Renal pelvis (tissue), 4 donors: ENCODE results near the gene MOCS1. TPM values are rescaled to one million over a fixed set of nuclear protein-coding genes. Genes with fewer than 3 reads are reported as not detected.

Experiments used
- DNase-seq: peaks from one replicate; pipeline ENCODE4 v3.0.0-alpha.2; 2013
- polyA plus RNA-seq, 3 donors: library from polyadenylated mRNA; unstranded; fragments of 120-200 nt; gene quantifications; one replicate each; pipeline ENCODE4 v1.2.1, GENCODE V29; 2013; ENCODE audit not compliant: insufficient read length in 3 of 3

The MOCS1 gene
- polyA plus RNA-seq, 3 donors: 12.4 to 14.0 (median 13.7) TPM

DNA sequence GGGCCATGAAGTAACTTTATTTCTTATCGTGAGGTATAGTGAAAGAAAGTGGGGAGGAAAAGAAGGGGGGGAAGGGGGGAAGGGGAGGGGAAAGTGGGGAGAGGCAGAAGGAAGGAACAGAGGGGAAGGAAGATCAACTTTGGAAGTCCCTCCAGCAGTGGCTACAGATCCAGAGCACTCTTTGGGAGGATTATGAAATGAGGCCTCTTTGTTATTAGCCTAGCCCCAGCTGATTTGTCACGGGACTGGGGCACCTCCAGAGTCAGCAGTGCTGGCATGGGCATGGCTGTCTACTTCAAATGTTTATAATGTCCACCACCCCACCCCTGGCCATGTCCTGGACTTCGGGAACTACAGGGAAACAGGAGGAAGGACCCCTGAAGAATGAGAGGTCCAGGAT, 7.6 kb downstream of the MOCS1 start:
- DNase-seq: no peak

DNA sequence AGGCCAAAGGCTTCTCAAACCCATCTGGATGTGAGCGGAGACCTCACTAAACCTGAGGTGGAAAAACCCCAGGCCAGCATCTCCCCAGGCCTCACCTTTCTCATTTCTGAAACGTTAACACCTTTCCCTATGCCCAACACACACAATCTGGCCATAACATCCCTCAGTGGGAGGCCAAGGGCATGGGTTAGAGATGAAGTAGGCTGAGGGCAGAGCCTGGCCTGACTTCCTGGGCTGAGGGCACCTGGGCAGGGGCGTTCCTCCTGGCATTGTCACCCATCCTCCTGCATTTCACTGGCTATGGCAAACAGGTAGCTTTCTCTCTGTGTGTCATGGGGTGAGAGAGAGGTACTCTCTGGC, 8.4 kb downstream of the MOCS1 start:
- no peak for DNase-seq

DNA sequence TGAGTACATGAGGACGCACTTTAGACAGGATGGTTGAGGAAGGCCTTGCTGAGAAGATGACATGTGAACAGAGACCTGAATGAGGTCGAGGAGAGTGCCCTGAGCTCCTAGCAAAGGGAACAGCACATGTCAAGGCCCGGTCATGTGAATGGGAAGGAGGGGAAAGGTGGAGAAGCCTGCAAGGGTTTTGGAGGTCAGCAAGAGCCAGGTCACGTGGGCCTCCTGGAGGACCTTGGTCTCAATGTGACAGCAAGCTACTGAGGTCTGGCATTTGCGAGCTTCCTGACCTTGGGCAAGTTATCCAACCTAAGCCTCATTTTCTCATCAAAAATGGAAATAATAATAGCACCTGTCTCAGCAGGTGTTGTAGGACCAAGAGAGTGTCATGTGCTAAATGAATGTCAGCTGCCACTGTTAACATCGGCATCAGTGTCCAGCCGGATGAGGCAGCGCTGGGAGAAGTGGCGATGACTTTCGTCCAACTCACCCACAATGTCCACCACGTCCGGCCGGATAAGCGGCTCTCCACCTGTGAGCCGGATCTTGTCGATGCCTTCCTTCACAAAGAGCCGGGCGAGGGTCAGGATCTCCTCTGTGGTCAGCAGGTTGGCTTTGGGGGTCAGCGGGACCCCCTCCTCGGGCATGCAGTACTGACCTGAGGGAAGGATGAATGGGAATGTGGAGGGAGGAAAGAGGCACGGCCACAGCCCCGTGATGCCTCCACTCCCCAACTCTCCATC, 8.9 kb downstream of the MOCS1 start:
- no peak for DNase-seq

DNA sequence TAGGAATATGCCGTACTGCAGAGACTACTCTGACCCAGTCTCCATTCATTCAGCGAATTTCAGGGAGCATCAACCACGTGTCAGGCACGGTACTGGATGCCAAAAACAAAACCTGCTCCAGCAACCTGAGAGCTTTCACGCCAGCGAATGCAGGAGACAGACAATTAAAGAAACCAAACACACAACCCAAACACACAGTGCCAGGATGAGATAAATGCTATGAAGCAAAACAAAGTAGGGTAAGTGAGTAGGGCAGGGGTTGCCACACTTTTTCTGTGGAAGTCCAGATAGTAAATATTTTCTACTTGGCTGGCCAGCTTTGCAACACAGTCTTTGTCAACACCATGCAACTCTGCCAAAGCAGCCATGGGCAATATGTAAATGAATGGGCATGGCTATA, 10.0 kb downstream of the MOCS1 start:
- DNase-seq: no peak

DNA sequence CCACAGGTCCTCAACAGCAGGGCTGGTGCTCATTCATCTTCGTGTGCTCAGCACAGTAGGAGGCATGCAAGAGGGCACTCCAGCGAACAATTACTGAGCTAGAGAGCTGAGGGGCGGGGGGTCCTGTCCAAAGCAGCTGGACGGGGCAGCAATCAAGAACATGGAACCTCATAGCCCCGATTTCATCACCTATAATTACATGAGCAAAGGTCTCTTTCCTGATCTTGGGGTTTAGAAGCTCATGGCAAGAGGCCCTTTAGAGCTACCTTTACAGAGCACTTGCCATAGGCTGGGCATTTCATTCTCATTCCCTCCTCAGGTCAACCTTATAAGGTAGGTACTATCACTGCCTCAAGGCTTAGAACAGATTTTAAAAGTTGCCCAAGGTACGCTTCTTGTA, 10.4 kb downstream of the MOCS1 start:
- no peak for DNase-seq

DNA sequence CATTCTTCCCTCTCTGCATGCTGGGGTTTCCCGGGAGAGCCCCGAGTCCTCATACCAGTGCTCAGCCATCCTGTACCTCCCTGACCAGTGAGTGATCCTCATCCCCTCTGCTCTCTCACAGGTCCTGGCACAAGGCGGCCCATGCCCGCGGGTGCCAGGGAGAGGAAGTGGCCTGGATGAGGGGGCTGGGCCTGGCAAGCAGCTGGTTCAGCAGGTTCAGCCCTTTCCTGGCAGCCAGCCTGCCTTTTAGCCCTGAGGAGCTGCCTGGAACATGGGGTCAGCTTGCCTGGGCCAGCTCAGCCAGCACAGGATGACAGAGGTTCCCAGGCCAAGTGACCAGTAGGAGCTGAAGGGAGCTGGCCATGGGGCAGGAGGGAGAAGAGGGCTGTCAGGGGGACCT, 10.9 kb downstream of the MOCS1 start:
- DNase-seq: no peak

DNA sequence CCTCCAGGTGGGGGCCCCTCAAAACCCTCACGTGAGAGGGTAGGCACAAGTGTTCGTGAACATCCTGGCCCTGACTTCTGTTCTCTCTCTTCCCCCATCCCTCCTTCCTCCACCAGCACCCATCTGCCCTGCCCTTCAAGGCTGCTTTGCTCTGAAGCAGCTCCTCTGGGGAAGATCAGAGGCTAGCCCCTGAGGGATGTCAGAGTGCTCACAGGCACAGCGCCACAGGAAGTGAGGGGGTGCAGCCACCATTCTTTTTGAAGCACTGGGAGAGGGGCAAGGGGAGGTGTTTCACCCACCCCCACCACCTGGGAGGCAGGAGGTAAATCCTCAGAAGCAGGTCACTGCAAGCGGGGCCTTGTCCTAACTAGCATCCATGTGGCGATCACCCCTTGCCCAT, 11.4 kb downstream of the MOCS1 start:
- no peak for DNase-seq

DNA sequence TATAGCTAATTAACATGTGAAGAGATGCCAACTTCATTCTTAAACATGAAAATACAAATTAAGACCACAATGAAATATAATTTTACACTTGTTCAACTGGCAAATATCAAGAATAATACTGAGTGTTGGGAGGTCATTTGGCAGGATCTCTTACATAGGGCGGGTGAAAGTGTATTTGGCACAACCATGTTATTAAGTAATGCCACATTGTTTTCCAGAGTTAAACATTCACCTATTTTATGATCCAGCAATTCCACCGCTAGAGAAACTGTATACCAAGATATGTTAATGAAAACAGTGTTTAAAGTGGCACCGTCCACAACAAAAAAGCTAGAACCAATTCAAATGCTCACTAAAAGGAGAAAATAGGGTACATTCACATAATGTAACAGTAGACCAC, 14.1 kb downstream of the MOCS1 start:
- no peak for DNase-seq

DNA sequence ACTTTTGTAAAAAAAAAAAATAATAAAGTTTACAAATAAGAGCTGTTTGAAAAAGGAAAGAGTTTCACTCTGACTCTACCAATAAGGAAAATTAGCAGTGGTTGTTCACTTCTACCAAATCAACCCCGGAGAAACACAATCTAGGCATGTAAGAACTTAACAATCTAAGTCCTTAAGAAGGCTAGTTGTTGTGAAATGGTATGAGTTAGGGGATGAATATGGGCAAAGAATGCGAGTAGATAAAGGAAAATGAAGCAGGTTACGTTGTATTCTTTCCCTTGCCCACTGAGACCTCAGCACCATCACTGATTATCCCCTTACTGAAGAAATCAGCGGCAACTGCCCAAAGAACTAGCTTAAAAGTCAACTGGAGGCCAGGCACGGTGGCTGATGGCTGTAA, 15.4 kb downstream of the MOCS1 start:
- no peak for DNase-seq

DNA sequence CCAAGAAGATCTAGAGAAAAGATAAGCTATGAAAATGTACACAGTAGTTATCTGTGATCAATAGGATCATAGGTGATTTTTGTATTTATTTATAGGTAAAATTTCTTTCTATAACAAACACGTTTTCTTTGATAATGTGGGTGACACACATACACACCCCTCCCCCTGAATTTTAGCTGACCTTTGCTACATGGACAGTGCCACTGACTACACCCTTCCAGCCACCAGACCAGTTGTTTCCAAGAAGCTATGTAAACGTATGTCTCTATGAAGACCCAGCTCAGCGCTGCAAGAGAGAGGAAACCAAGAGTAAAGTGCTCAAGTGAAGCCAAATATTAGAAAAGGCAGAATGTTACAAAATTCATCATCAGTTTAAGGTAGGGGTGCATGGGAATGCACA, 16.3 kb downstream of the MOCS1 start:
- DNase-seq: no peak

DNA sequence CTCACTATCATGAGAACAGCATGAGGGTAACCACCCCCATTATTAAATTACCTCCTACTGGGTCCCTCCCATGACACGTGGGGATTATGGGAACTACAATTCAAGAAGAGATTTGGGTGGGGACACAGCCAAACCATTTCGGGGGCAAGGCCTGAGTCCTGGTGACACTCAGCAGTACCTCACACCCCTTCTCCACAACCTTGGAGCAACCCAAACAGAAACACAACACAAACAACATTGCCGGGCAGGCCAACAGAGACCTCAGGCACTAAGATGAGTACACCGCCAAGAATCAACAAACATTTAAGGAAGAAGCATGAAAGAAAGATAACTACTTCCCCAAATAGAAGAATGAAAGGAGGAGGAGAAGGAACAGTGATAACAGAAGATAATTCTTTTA, 16.9 kb downstream of the MOCS1 start:
- DNase-seq: no peak

DNA sequence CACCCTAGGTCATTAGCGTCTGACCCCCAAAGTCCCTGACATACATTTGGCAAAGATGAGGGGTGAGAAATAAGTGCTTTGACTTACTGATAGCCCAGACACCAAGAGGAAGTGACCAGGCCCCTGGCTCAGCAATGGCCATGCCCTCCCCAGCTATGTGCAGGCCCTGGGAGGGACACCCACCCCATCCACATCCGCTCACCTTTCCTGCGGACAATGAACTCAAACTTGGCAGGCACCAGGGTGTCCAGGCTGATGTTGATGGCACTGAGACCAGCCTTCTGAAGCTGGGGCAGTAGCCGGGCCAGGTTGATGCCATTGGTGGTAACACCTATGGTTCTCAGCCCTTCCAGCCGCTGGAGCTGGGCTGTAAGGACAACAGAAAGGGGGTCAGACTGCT, 18.4 kb downstream of the MOCS1 start:
- DNase-seq: no peak

DNA sequence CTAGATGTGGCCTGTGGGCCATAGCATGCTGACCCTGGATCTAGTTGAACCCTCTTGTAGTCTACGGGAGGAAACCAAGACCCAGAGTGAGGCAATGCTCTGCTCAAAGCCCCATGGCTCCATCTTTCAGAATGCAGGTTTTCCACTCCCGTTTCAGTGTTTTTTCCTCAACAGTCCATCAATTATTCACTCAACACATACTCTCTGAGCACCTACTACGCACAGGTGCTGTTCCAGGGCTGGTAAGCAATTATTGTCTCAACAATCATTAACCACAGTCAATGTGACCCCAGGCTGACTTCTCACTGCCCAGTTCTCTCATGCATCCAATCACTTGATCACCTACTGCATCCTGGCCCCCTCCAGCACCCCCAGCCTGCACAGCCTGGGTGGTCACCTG, 20.0 kb downstream of the MOCS1 start:
- no peak for DNase-seq

DNA sequence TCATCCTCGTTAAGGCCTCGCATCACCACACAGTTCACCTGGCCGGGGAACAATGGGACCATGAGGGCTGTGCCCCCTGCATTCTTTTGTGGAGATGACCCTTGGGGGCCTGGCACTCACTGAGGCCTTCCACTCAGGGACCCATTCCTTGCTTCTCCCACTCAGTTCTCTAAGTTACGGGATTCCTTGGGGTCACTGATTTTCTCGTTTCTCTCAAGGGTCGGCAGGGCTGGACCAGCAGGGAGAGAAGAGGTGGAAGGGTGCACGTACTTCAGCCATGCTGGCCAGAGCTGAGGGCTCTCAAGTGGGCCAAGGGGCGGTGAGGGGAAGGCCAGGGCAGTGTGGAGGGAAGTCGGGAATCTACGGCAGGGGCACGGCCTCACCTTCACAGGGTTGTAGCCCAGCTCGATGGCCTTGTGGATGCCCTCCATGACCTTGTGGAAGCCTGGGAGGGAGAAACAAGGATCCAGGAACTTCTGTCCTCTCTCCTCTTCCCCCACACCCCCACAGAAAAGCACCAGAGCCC, 20.8 kb downstream of the MOCS1 start:
- no peak for DNase-seq

DNA sequence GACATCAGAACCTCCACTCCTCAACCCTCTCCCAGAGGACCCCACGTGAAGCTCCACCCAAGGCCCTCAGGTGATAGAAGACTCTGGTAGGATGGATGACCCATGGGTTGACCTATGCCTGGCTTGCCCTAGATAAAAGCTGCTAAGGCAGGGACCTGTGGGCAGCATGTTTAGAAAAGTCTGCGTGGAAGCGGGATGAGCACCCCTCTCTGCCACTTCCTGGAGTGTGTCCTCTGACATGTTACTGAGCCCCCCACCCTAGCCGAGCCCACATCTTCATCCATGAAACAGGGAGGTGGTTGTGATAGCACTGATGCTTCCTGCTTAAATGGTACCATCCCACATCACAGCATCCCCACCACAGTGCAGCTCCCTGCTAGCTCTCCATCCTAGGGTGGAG, 21.8 kb downstream of the MOCS1 start:
- DNase-seq: no peak

DNA sequence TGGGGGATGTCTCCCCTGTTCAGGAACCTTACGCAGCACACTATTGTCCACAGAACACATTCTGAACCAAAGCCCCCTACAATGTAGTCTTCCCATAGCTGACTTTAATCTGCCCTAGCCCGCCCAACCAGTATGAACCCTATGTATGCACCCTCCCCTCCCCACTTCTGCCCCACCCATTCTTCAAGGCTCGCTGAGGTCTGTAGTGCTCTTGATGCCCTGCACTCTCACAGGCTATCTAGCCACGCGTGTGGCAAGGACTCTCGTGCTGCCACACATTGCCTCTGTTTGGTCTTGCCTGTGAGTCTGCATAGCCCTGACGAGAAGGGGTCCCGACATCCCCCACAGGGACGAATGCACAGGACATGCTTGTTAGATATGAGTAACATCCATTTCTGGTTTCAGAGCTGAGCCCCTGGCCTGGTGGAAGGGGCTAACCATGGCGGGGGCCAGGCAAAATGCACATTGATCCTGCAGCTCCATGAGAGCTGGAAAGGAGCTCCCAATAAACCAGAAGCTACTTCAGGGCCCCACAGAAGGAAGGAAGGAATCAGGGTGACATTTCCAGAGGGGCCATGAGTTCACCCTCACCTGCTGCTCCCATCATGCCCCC, 22.6 kb downstream of the MOCS1 start:
- no peak for DNase-seq

DNA sequence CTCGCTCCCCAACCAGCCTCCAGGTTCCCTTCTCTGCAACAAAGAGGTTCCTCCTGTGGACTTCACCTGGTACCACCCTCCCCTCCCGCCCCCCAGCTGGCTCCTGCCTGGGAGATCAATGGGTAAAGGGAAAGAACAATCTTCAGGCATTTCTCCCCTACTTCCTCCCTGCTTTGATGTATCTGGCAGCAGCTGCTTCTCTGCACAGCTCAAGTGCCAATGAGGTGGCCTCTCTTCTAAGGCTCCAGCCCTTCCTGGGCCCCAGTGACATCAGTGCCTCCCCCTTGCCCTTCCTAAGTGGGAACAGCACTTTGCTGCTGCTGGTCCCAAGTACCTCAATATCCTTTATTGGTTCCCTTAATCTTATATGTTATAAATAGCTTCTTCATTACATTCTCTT, 23.5 kb downstream of the MOCS1 start:
- DNase-seq: no peak

DNA sequence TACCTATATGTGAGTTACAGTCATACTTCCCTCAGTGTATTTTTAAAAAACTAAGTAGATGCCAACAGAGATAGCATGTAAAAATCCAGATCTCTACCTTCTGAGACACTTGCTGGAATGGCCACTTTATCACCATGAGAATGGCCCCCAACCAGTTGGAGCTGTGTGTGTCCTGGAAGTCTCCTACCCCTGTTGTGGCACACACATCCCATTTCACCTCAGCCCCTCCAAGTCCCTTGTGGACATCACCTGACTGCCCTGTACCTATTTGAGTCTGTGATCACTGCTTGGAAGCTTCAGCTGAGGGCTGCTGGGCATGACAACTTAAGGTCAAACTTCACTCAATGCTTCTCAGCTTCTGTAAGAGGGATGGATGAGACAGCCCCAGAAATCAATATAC, 24.1 kb downstream of the MOCS1 start:
- no peak for DNase-seq

DNA sequence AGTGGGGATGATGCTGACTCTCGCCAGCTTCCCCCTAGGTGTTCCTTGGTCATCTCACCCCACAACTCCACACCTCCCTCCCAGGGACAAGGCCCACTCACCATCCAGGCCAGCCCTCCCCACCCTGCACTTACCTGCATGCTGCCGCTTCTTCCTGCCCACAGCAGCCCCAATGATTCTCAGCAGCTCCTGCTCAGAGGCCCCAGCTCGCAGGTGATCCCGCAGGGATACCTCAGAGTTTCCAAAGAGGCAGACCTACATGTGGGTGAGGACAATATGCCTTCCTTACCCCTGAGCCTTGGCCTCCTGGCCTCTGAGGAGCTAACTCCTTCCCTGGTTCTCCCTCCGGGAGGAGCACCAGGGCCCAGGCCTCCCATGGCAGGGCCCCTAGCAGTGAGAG, 24.6 kb downstream of the MOCS1 start:
- DNase-seq: no peak

DNA sequence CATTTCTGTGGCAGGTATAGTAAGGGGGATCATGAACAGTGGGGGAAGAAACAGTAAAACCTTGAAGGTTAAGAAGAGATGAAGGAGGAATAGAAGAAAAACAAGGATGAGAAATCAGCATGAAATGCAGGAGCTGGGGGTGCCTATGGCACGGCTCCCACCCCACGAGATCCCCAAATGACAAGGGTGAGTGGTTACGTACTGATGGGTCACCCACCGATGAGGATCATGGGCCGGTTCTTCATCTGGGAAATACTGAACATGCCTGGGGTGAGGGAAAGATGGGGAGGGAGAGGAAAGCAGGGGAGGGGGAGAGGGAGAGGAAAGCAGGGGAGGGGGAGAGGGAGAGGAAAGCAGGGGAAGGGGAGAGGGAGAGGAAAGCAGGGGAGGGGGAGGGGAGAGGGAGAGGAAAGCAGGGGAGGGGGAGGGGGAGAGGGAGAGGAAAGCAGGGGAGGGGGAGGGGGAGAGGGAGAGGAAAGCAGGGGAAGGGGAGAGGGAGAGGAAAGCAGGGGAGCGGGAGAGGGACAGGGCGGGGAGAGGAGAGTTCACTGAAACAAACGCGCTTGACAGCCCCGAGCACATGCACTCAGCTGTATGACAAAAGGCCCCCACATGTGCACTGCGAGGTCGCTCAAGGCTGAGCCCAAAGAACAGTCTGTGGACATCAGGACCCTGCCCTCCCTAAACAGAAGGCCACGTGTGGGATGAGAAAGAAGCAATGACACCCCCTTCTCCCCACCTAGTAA, 25.3 kb downstream of the MOCS1 start:
- DNase-seq: no peak

DNA sequence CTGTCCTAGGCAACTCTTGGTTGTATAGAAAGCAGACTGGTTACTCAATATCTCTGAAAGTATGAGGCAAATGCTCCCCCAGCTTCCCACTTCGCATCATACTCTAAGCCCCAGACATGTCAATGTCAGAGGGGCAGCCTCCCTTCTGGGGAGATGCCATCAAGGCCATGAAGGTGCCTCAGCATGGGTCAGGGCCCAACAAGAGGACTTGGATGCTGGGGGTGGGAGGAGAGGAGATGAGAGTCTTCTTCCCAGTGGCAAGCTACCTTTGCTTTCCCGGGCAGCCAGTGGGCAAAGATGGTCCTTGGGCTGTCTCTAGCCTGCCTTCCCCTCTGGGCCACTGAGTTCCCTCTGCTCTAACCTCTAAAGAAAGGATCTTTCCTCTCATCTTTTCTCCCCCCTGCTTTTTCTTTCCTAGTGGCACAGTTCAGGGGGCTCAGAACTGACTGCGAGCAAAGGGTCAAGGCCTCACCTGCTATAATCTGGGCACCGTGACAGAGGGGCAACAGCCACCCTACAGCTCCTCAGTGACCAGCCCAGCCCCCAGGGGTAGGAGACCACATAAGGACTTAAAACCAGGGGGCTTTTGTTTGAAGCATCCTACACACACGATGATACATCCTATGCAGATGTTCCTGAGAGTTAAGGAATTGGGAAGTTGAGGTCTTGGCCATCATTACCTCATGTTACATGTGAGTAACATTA, 26.2 kb downstream of the MOCS1 start:
- no peak for DNase-seq

DNA sequence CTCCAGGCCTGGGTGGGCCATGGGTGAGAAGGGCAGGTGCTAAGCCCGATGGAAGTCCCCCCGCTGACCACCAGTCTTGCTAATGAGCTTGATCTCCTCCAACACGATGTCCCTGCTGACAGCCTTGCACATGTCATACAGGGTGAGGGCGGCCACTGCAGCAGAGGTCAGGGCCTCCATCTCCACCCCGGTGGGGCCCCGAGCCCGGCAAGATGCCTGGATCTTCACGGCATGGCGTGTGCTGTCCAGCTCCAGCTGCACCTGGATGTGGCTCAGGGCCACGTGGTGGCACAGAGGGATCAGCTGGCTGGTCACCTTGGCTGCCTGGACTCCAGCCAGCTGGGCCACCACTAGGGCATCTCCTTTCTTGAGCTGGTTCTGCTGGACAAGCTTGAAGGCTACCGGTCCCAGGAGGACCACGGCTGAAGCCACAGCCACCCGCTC, 27.9 kb downstream of the MOCS1 start:
- no peak for DNase-seq

DNA sequence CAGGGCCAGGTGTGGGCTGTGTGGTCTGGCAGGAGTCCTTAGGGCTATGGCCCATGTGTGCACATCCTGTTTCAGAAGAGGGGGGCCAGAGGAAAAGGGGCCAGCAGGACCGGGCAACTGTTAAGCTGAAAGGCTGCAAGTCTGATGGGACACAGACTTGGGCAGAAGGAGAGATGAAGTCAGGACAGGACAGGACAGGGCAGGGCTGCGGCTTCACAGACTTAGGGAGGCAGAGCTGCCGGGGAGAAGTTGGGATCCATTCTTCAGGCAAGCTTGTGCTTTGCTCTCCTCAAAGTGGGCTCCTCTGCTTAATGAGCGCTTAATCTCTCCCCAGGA, 28.7 kb downstream of the MOCS1 start:
- DNase-seq: no peak
